B cell (primary cell): ENCODE results near the gene WDR36. TPM values are rescaled to one million over a fixed set of nuclear protein-coding genes. Genes with fewer than 3 reads are reported as not detected.

ENCODE experiments used
- ATAC-seq: fragments of 200-7000 bp; cut with Tn5 transposase; one replicate; pipeline ENCODE4 v1.10.0; 2021; ENCODE audit warnings: low read depth, mild to moderate bottlenecking, moderate number of reproducible peaks, moderate library complexity
- CTCF ChIA-PET: fragments of 350-600 bp; sonication (Branson Sonifier 250); formaldehyde crosslinking; loops from one replicate; lab custom pipeline; 2021; ENCODE audit warnings: antibody characterized with exemption, inconsistent platforms; lab: Charles Lee
- POLR2A ChIA-PET: fragments of 350-600 bp; sonication (Branson Sonifier 250); formaldehyde crosslinking; loops from one replicate; lab custom pipeline; 2021; ENCODE audit warnings: antibody characterized with exemption; lab: Charles Lee
- DNase-seq: peaks from one replicate; pipeline ENCODE4 v3.0.0; 2013
- H2AFZ ChIP-seq: 2 replicates; pipeline ENCODE4 v1.6.1; 2012; ENCODE audit warnings: mild to moderate bottlenecking, low read depth, low read length; ENCODE audit not compliant: insufficient read depth, poor library complexity, severe bottlenecking
- H3K27ac ChIP-seq, 2 donors: 1 replicate in 1 of 2; 2 replicates in 1 of 2; pipeline ENCODE4 v1.5.1; 2012 to 2013; ENCODE audit warnings: low read length in 2 of 2, mild to moderate bottlenecking in 2 of 2, moderate library complexity in 1 of 2
- H3K27me3 ChIP-seq, 4 experiments: fragments of 200-600 bp in 1 of 4; sonication (generic) in 1 of 4; replicated peaks in 1 of 4; 1 replicate in 2 of 4; 2 replicates in 2 of 4; pipeline versions ENCODE4 v1.6.1 to v1.7.0; 2013 to 2016; ENCODE audit warnings: low read length in 3 of 4, mild to moderate bottlenecking in 2 of 4, mixed read lengths in 1 of 4, moderate library complexity in 1 of 4; ENCODE audit not compliant: insufficient read depth in 4 of 4, control insufficient read depth in 3 of 4; ENCODE audit errors: control extremely low read depth in 1 of 4
- H3K36me3 ChIP-seq, 2 experiments: replicated peaks in 1 of 2; 1 replicate in 1 of 2; 2 replicates in 1 of 2; pipeline versions ENCODE4 v1.6.1 to v1.7.1; 2013; ENCODE audit warnings: low read length in 1 of 2; ENCODE audit not compliant: insufficient read depth in 2 of 2, control insufficient read depth in 1 of 2; ENCODE audit errors: control extremely low read depth in 1 of 2, extremely low read depth in 1 of 2
- H3K4me1 ChIP-seq, 2 donors: fragments of 200-600 bp in 1 of 2; sonication (generic) in 1 of 2; 1 replicate in 1 of 2; 2 replicates in 1 of 2; pipeline versions ENCODE4 v1.5.1 to v1.6.1; 2013 to 2017; ENCODE audit warnings: low read length in 2 of 2; ENCODE audit not compliant: control insufficient read depth in 2 of 2, insufficient read depth in 2 of 2
- H3K4me2 ChIP-seq: replicated peaks from 2 replicates; pipeline ENCODE3; 2012; ENCODE audit warnings: mild to moderate bottlenecking, low read depth, low read length; ENCODE audit not compliant: poor library complexity, severe bottlenecking
- H3K4me3 ChIP-seq, 5 experiments: fragments of 200-600 bp in 1 of 5; sonication (generic) in 1 of 5; 1 replicate in 3 of 5; 2 replicates in 2 of 5; pipeline versions ENCODE4 v1.5.1 to v1.7.0; 2011 to 2016; ENCODE audit warnings: low read length in 4 of 5, mild to moderate bottlenecking in 4 of 5, low read depth in 2 of 5, control low read depth in 1 of 5, moderate library complexity in 1 of 5; ENCODE audit not compliant: insufficient read depth in 1 of 5; ENCODE audit errors: control extremely low read depth in 1 of 5, extremely low read depth in 1 of 5
- H3K79me2 ChIP-seq: fragments of 200-600 bp; sonication (generic); one replicate; pipeline ENCODE4 v1.6.0; 2016; ENCODE audit warnings: low read length; ENCODE audit not compliant: control insufficient read depth, insufficient read depth
- H3K9ac ChIP-seq: fragments of 200-600 bp; sonication (generic); 2 replicates; pipeline ENCODE4 v1.6.1; 2017; ENCODE audit warnings: mild to moderate bottlenecking, low read length, moderate library complexity
- H3K9me3 ChIP-seq, 3 donors: one replicate each; pipeline versions ENCODE4 v1.6.1 to v1.7.1; 2013; ENCODE audit warnings: low read length in 2 of 3; ENCODE audit not compliant: control insufficient read depth in 2 of 3, insufficient read depth in 1 of 3; ENCODE audit errors: control extremely low read depth in 1 of 3
- H4K20me1 ChIP-seq: 2 replicates; pipeline ENCODE4 v1.6.0; 2012; ENCODE audit warnings: mild to moderate bottlenecking, low read length; ENCODE audit not compliant: insufficient read depth, control insufficient read depth, poor library complexity, severe bottlenecking
- H3K27ac Mint-ChIP-seq: one replicate; pipeline ENCODE4 v1.8.0; 2021; ENCODE audit warnings: mixed read lengths
- H3K27me3 Mint-ChIP-seq: one replicate; pipeline ENCODE4 v1.8.0; 2021; ENCODE audit warnings: mixed read lengths
- H3K4me1 Mint-ChIP-seq: one replicate; pipeline ENCODE4 v1.8.0; 2021; ENCODE audit warnings: mixed read lengths
- H3K4me3 Mint-ChIP-seq: one replicate; pipeline ENCODE4 v1.8.0; 2021; ENCODE audit warnings: mixed read lengths
- H3K9me3 Mint-ChIP-seq: one replicate; pipeline ENCODE4 v1.8.0; 2022; ENCODE audit warnings: mixed read lengths; ENCODE audit not compliant: insufficient read depth
- EZH2 ChIP-seq: IDR thresholded peaks from 2 replicates; pipeline ENCODE4 v1.6.1; 2012; ENCODE audit warnings: borderline replicate concordance, low read depth, mild to moderate bottlenecking, moderate library complexity, low read length; ENCODE audit not compliant: insufficient read depth, poor library complexity, severe bottlenecking
- WGBS: methylation state at CpG from one replicate; pipeline ENCODE4 v1.1.5; 2013; ENCODE audit warnings: missing lambda C conversion rate; ENCODE audit not compliant: insufficient coverage; 5-methylcytosine and 5-hydroxymethylcytosine counted together
- intact Hi-C: fragments of 100-400 bp; cut with micrococcal nuclease; formaldehyde crosslinking; loops from one replicate; pipeline ENCODE4 v1.10.0; 2022
- polyA plus RNA-seq: library from polyadenylated mRNA; depleted of rRNA; stranded (reverse); fragments of >200 nt; gene quantifications from 2 replicates; pipeline ENCODE4 v1.2.3, GENCODE V29; 2012
- total RNA-seq, 2 donors: library from RNA; stranded (reverse); fragments of 120-200 nt in 1 of 2; gene quantifications; 1 replicate in 1 of 2; 2 replicates in 1 of 2; pipeline versions ENCODE4 v1.2.3 to v1.2.4, GENCODE V29; 2013 to 2022
- TF ChIP-seq, protein P1 (sequence below): fragments of 200-600 bp; IDR thresholded peaks from one replicate; pipeline ENCODE4 v1.8.0; 2022; ENCODE audit warnings: antibody characterized with exemption, mild to moderate bottlenecking

WDR36 gene
- total and polyA plus RNA-seq, 2 donors (not counting 1 experiment from before 2014, with no cell fraction given): 6.0 to 35.2 TPM

DNA sequence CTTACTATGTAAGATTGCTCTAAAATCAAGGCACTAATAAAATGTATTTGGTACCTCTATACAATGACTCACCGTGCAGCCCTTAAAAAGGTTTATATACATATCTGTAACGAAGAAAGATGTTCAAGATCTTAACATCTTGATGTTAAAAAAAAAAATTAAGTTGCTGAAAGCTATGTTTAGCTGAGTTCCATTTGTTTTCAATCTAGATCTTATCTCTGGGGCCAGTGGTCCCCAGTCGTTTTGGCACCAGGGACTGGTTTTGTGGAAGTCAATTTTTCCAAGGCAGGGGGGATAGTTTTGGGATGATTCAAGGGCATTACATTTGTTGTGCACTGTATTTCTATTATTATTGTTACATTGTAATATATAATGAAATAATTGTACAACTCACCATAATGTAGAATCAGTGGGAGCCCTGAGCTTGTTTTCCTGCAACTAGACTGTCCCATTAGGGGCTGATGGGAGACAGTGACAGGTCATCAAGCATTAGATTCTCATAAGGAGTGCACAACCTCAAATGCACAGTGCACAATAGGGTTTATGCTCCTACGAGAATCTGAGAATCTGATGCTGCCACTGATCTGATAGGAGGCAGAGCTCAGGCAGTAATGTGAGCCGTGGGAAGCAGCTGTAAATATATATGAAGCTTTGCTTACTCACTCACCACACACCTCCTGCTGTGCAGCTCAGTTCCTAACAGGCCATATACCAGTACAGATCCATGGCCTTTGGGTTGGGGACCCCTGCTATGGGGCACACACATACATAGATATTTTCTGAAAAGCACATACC, 48.2 kb upstream of the WDR36 start:
- Histone ChIP-seq H3K4me3 (no peak overlapping the region), H3K79me2 (no peaks in the 10 kb centered on the region), H3K9ac (no peak overlapping the region), H2AFZ (no peak overlapping the region), H3K4me1 (no peaks in the 10 kb centered on the region), H4K20me1 (no peaks in the 10 kb centered on the region), H3K36me3 (no peaks in the 10 kb centered on the region), H3K4me2 (no peak overlapping the region), H3K27me3 (no peaks in the 10 kb centered on the region), H3K9me3 (peaks cover 0 to 4% (median 0%) of the 10 kb centered on the region in 3 donors), H3K27ac (no peak overlapping the region)
- ATAC-seq (no peak), DNase-seq (no peak)
- Mint-ChIP-seq H3K9me3 (peaks cover 2% of the 10 kb centered on the region), H3K27me3 (no peaks in the 10 kb centered on the region), H3K27ac (no peak overlapping the region), H3K4me1 (no peaks in the 10 kb centered on the region), H3K4me3 (no peak overlapping the region)
- 29% methylated on average over 1 of the region's 5 CpGs for WGBS
- TF ChIP-seq EZH2: no peak
- TF ChIP-seq, protein P1, sequence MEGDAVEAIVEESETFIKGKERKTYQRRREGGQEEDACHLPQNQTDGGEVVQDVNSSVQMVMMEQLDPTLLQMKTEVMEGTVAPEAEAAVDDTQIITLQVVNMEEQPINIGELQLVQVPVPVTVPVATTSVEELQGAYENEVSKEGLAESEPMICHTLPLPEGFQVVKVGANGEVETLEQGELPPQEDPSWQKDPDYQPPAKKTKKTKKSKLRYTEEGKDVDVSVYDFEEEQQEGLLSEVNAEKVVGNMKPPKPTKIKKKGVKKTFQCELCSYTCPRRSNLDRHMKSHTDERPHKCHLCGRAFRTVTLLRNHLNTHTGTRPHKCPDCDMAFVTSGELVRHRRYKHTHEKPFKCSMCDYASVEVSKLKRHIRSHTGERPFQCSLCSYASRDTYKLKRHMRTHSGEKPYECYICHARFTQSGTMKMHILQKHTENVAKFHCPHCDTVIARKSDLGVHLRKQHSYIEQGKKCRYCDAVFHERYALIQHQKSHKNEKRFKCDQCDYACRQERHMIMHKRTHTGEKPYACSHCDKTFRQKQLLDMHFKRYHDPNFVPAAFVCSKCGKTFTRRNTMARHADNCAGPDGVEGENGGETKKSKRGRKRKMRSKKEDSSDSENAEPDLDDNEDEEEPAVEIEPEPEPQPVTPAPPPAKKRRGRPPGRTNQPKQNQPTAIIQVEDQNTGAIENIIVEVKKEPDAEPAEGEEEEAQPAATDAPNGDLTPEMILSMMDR: no peak
- ChIA-PET CTCF (interaction anchor here (0.5 to 0.6 kb wide), 2 partner anchors 16 to 1187 kb away, joined by 3 read pairs; no protein-coding TSS in a partner anchor), POLR2A (no interaction called here)
- intact Hi-C loops: no loop called here

- CTCF ChIA-PET: no interaction called here
- Mint-ChIP-seq H3K27ac (no peak overlapping the region), H3K4me1 (no peaks in the 10 kb centered on the region), H3K27me3 (peaks cover 38% of the 10 kb centered on the region), H3K9me3 (no peaks in the 10 kb centered on the region), H3K4me3 (no peak overlapping the region)
- Histone ChIP-seq H3K4me3 (no peak overlapping the region), H3K4me1 (no peaks in the 10 kb centered on the region), H3K4me2 (no peak overlapping the region), H3K27ac (no peak overlapping the region), H2AFZ (no peak overlapping the region), H3K9ac (no peak overlapping the region), H3K9me3 (peaks cover 0 to 4% (median 0%) of the 10 kb centered on the region in 3 donors), H3K36me3 (no peaks in the 10 kb centered on the region), H4K20me1 (no peaks in the 10 kb centered on the region), H3K27me3 (peaks cover 0 to 5% (median 4%) of the 10 kb centered on the region in 4 experiments), H3K79me2 (no peaks in the 10 kb centered on the region)
- no peak for DNase-seq
- intact Hi-C loops: no loop called here
- ATAC-seq: no peak
- TF ChIP-seq, protein P1: no peak
- no peak for TF ChIP-seq EZH2
- POLR2A ChIA-PET: no interaction called here
Observed at GRCh38 chr5:111058064-111058463, 34.1 kb upstream of the WDR36 start.
